ENCODE data around the gene SUPT3H. TPM values are rescaled to one million over a fixed set of nuclear protein-coding genes. Genes with fewer than 3 reads are reported as not detected.

The SUPT3H gene
- polyA plus RNA-seq, 1 donor (not counting 4 experiments of a cell fraction or from before 2014, with no cell fraction given) = 7.6 TPM

DNA sequence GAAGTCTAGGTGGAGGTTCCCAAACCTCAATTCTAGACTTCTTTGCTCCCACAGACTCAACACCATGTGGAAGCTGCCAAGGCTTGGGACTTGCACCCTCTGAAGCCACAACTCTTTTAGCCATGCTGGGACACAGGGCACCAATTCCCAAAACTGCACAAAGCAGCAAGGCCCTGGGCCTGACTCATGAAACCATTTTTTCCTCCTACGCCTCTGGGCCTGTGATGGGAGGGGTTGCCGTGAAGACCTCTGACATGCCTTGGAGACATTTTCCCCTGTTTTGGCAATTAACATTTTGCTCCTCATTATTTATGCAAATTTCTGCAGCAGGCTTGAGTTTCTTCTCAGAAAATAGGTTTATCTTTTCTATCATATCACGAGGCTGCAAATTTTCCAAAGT lies 405.0 kb downstream of the SUPT3H start:
- Histone ChIP-seq H3K27ac (ENCODE audit: control insufficient read depth, insufficient read depth, low read length) (no peak overlapping the region), H3K9me3 (ENCODE audit: control insufficient read depth, low read depth, low read length) (peaks cover 2% of the 10 kb centered on the region), H3K79me2 (ENCODE audit: control insufficient read depth, insufficient read depth, low read length) (no peaks in the 10 kb centered on the region), H3K4me2 (ENCODE audit: control insufficient read depth, extremely low read depth, insufficient read depth, low read depth, low read length) (no peak overlapping the region), H4K20me1 (ENCODE audit: control insufficient read depth, extremely low read depth, insufficient read depth, low read length) (no peaks in the 10 kb centered on the region), H3K9me1 (ENCODE audit: control insufficient read depth, extremely low read depth, insufficient read depth, low read length) (no peaks in the 10 kb centered on the region), H3K4me1 (ENCODE audit: control insufficient read depth, extremely low read depth, insufficient read depth, low read length) (no peaks in the 10 kb centered on the region), H3K4me3 (ENCODE audit: control insufficient read depth in 2 of 3, extremely low read depth in 1 of 3, insufficient read depth in 2 of 3, low read depth in 1 of 3, low read length in 3 of 3) (no peak overlapping the region), H3K9ac (ENCODE audit: control insufficient read depth, extremely low read depth, insufficient read depth, low read length) (no peak overlapping the region), H3K36me3 (ENCODE audit: control insufficient read depth in 2 of 2, extremely low read depth in 1 of 2, insufficient read depth in 2 of 2, low read length in 2 of 2) (no peaks in the 10 kb centered on the region), H2AFZ (ENCODE audit: control insufficient read depth, low read length) (no peak overlapping the region), H3K27me3 (ENCODE audit: control insufficient read depth, extremely low read depth, insufficient read depth, low read length) (no peaks in the 10 kb centered on the region)
- dilution Hi-C loops (cut with MboI; ENCODE audit: extremely low pct_ligation_motif_present, low sequenced_read_pairs) = no loop called here
- FAIRE-seq (no peak), DNase-seq (ENCODE audit: low read depth, low spot score) (no peak)
- no peak for TF ChIP-seq EZH2 (IDR thresholded peaks at IDR 0.05; ENCODE audit: low read length)
- TF ChIP-seq, protein P1, sequence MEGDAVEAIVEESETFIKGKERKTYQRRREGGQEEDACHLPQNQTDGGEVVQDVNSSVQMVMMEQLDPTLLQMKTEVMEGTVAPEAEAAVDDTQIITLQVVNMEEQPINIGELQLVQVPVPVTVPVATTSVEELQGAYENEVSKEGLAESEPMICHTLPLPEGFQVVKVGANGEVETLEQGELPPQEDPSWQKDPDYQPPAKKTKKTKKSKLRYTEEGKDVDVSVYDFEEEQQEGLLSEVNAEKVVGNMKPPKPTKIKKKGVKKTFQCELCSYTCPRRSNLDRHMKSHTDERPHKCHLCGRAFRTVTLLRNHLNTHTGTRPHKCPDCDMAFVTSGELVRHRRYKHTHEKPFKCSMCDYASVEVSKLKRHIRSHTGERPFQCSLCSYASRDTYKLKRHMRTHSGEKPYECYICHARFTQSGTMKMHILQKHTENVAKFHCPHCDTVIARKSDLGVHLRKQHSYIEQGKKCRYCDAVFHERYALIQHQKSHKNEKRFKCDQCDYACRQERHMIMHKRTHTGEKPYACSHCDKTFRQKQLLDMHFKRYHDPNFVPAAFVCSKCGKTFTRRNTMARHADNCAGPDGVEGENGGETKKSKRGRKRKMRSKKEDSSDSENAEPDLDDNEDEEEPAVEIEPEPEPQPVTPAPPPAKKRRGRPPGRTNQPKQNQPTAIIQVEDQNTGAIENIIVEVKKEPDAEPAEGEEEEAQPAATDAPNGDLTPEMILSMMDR (optimal IDR thresholded peaks at IDR 0.05 in 1 of 3, IDR thresholded peaks at IDR 0.05 in 1 of 3, conservative IDR thresholded peaks at IDR 0.05 in 1 of 3; ENCODE audit: extremely low read depth in 1 of 3, insufficient read depth in 2 of 3, low read length in 3 of 3) = no peak

DNA sequence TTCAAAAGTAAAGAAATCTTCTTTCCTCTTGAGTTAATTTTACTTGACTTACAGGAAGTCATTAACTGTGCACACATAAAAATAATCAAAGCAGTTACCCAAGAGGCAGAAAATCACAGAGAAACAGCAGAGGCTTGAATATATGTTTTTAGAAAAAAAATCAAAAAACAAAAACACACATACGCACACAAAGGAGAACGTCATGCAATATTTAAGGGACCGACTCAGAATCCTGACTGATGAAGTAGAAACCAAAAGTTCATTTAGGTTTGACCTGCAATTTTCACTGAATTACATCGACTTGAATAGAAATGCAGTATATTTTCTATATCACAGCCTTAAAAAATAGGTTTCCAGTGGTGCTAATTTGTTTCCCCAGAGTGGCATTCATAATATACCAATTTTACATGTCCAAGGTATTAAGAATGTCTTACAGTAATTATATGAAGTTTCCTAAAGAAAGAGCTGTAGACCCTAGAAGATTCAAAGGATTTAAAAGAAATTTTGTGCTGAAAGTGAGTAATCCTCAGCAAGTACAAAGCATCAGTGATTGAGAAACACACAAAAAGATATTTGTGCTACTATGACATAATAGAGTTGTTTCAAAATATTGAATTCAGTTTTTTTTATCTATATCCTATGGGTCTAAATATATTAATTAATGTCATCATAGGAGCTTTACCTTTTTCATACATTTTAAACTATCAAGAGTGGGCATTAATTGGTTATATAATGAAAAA lies 408.1 kb downstream of the SUPT3H start:
- Histone ChIP-seq H3K9me3 (ENCODE audit: control insufficient read depth, low read depth, low read length) (peaks cover 2% of the 10 kb centered on the region), H3K4me3 (ENCODE audit: control insufficient read depth in 2 of 3, extremely low read depth in 1 of 3, insufficient read depth in 2 of 3, low read depth in 1 of 3, low read length in 3 of 3) (no peak overlapping the region), H3K27me3 (ENCODE audit: control insufficient read depth, extremely low read depth, insufficient read depth, low read length) (no peaks in the 10 kb centered on the region), H2AFZ (ENCODE audit: control insufficient read depth, low read length) (no peak overlapping the region), H4K20me1 (ENCODE audit: control insufficient read depth, extremely low read depth, insufficient read depth, low read length) (no peaks in the 10 kb centered on the region), H3K36me3 (ENCODE audit: control insufficient read depth in 2 of 2, extremely low read depth in 1 of 2, insufficient read depth in 2 of 2, low read length in 2 of 2) (no peaks in the 10 kb centered on the region), H3K4me2 (ENCODE audit: control insufficient read depth, extremely low read depth, insufficient read depth, low read depth, low read length) (no peak overlapping the region), H3K79me2 (ENCODE audit: control insufficient read depth, insufficient read depth, low read length) (no peaks in the 10 kb centered on the region), H3K4me1 (ENCODE audit: control insufficient read depth, extremely low read depth, insufficient read depth, low read length) (peaks cover 15% of the 10 kb centered on the region), H3K27ac (ENCODE audit: control insufficient read depth, insufficient read depth, low read length) (no peak overlapping the region), H3K9me1 (ENCODE audit: control insufficient read depth, extremely low read depth, insufficient read depth, low read length) (no peaks in the 10 kb centered on the region), H3K9ac (ENCODE audit: control insufficient read depth, extremely low read depth, insufficient read depth, low read length) (no peak overlapping the region)
- TF ChIP-seq EZH2 (IDR thresholded peaks at IDR 0.05; ENCODE audit: low read length) = no peak
- TF ChIP-seq, protein P1 (optimal IDR thresholded peaks at IDR 0.05 in 1 of 3, IDR thresholded peaks at IDR 0.05 in 1 of 3, conservative IDR thresholded peaks at IDR 0.05 in 1 of 3; ENCODE audit: extremely low read depth in 1 of 3, insufficient read depth in 2 of 3, low read length in 3 of 3) = no peak
- FAIRE-seq = no peak
- dilution Hi-C loops (cut with MboI; ENCODE audit: extremely low pct_ligation_motif_present, low sequenced_read_pairs) = no loop called here
- DNase-seq (ENCODE audit: low read depth, low spot score) = no peak
